ENCODE data around the gene HECA.

- TF ChIP-seq CTCF (conservative IDR thresholded peaks at IDR 0.05) (no peak), EZH2 (IDR thresholded peaks at IDR 0.05; ENCODE audit: low read depth) (no peak)
These were observed 66.5 kb downstream of the HECA start for GRCh38 chr6:139201378-139201777.

Measured in PC-9 (cell line).